HG03378 (cell line): ENCODE data around the gene SYT7.

ENCODE experiments used
- ATAC-seq: cut with Tn5 transposase; IDR thresholded peaks from one replicate; pipeline ENCODE4 v1.9.1; 2021; ENCODE audit warnings: mild to moderate bottlenecking, moderate library complexity; ENCODE audit not compliant: unreplicated experiment

SYT7 gene

GRCh38 chr11:61609000-61609979, 28.4 kb upstream of the SYT7 start:
- ATAC-seq: no peak

- ATAC-seq: no peak
These were observed 27.2 kb upstream of the SYT7 start for GRCh38 chr11:61607920-61608599.

- ATAC-seq: no peak
These were observed 26.6 kb upstream of the SYT7 start for GRCh38 chr11:61607426-61607825.

- ATAC-seq: no peak
These were observed 22.8 kb upstream of the SYT7 start for GRCh38 chr11:61603667-61604066.

GRCh38 chr11:61602775-61603569, 22.1 kb upstream of the SYT7 start:
- no peak for ATAC-seq

GRCh38 chr11:61601512-61601911, 20.6 kb upstream of the SYT7 start:
- ATAC-seq: no peak

- no peak for ATAC-seq
These were observed 19.3 kb upstream of the SYT7 start for GRCh38 chr11:61599968-61600710.

GRCh38 chr11:61598886-61599868, 18.3 kb upstream of the SYT7 start:
- ATAC-seq: no peak

GRCh38 chr11:61598374-61598773, 17.5 kb upstream of the SYT7 start:
- ATAC-seq: no peak

GRCh38 chr11:61596990-61597389, 16.1 kb upstream of the SYT7 start:
- ATAC-seq: no peak

- ATAC-seq: no peak
These were observed 15.7 kb upstream of the SYT7 start for GRCh38 chr11:61596542-61596941.

GRCh38 chr11:61594907-61595257, 14.0 kb upstream of the SYT7 start:
- ATAC-seq: no peak

GRCh38 chr11:61593151-61593550, 12.3 kb upstream of the SYT7 start:
- ATAC-seq: no peak

- no peak for ATAC-seq
These were observed 11.3 kb upstream of the SYT7 start for GRCh38 chr11:61592176-61592575.

- ATAC-seq: no peak
These were observed 9.1 kb upstream of the SYT7 start for GRCh38 chr11:61589961-61590360.

GRCh38 chr11:61588728-61589191, 7.9 kb upstream of the SYT7 start:
- ATAC-seq: no peak

- ATAC-seq: no peak
These were observed 7.3 kb upstream of the SYT7 start for GRCh38 chr11:61587951-61588727.

GRCh38 chr11:61587541-61587941, 6.7 kb upstream of the SYT7 start:
- ATAC-seq: no peak
